Keratinocyte (primary cell): Measurements from ENCODE around the gene CYP27A1.

Experiments used
- EZH2 ChIP-seq: IDR thresholded peaks from one replicate; pipeline ENCODE4 v1.6.1; 2012; ENCODE audit warnings: inconsistent platforms, mild to moderate bottlenecking, low read length, moderate library complexity
- TF ChIP-seq, protein P1 (sequence below), 3 experiments: IDR thresholded peaks in 1 of 3; conservative IDR thresholded peaks in 1 of 3; optimal IDR thresholded peaks in 1 of 3; 2 replicates in 2 of 3; 3 replicates in 1 of 3; pipeline versions ENCODE3 to v1.5.1; 2011; ENCODE audit warnings: low read length in 3 of 3, mild to moderate bottlenecking in 3 of 3, moderate library complexity in 2 of 3, control low read depth in 1 of 3, inconsistent platforms in 1 of 3; ENCODE audit not compliant: insufficient read depth in 2 of 3; ENCODE audit errors: extremely low read depth in 1 of 3

DNA sequence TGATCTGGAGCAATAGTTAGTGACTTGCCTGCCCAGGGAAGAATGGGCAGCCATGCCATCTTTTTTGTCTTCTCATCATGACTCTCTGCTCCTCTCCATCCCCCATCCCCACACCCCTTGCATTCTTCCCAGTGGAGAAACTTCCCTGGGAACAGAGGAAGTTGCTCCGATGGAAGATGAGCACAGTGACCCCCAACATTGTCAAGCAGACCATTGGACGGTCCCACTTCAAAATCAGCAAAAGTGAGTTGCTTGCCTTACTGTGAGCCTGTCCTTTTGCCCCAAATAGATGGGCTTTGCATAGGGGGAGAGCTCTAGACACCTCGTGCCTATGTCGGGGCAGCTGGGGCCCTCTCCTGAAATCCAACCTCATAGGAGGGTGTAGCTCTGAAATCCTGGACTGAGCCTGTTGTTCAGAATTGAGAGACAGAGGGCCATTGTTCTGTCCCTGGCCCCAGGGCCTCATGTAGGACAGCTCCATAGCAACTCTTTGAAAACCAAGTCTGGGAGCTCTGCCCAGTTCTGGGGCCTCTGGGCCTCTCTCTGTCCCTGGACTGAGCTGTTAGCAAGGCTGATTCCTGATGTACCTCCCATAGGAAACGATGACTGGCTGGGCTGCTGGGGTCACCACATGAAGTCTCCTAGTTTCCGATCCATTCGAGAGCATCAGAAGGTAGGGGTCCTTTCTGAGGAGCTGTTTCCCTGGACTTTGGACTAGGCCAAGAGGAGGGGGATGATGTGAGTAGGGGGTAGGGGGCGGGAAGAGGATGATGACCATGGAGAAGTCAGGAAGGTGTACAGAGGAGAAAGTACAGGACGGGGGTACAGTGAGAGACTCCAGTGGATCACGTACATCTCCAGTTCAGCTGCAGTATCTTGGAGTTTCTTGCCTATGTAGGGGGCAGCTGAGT is 36.1 kb upstream of the CYP27A1 start:
- TF ChIP-seq, protein P1, sequence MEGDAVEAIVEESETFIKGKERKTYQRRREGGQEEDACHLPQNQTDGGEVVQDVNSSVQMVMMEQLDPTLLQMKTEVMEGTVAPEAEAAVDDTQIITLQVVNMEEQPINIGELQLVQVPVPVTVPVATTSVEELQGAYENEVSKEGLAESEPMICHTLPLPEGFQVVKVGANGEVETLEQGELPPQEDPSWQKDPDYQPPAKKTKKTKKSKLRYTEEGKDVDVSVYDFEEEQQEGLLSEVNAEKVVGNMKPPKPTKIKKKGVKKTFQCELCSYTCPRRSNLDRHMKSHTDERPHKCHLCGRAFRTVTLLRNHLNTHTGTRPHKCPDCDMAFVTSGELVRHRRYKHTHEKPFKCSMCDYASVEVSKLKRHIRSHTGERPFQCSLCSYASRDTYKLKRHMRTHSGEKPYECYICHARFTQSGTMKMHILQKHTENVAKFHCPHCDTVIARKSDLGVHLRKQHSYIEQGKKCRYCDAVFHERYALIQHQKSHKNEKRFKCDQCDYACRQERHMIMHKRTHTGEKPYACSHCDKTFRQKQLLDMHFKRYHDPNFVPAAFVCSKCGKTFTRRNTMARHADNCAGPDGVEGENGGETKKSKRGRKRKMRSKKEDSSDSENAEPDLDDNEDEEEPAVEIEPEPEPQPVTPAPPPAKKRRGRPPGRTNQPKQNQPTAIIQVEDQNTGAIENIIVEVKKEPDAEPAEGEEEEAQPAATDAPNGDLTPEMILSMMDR (optimal IDR thresholded peaks at IDR 0.05 in 1 of 3, IDR thresholded peaks at IDR 0.05 in 1 of 3, conservative IDR thresholded peaks at IDR 0.05 in 1 of 3; ENCODE audit: extremely low read depth in 1 of 3, insufficient read depth in 2 of 3, low read length in 3 of 3): no peak
- TF ChIP-seq EZH2: no peak
